ENCODE data around the gene SASH3.

The SASH3 gene

DNA sequence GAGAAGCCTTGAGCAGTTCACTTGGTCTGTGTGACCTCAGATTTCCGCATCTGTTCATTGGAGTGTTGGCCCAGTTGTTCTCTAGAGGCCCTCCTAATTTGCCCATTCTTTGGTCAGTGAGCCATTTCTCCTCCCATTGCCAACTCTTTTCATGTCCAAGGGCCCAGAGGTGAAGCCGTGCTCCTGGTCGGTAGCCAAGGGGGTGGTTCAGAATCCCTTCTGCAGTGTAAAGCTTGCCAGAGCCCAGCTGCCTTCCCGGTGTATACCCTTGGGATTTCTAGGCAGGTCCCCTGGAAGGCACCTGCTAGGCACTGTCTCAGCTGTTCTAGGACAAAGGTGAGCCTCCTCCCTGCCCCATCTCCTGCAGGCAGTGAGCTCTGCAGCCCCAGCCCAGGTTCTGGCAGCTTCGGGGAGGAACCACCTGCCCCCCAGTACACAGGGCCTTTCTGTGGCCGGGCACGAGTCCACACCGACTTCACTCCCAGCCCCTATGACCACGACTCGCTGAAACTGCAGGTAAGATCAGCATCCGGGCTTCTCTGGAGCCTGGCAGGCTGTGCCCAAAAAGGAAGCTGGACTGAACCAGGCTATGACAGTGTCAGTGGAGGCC, 12.3 kb downstream of the SASH3 start:
- H3K4me1 ChIP-seq (ENCODE audit: insufficient read depth, insufficient read length) = no peaks in the 10 kb centered on the region
- no peaks in the 10 kb centered on the region for H3K27me3 ChIP-seq (ENCODE audit: insufficient read depth, insufficient read length)
- no peaks in the 10 kb centered on the region for H3K9me3 ChIP-seq (ENCODE audit: insufficient read depth, low read length)
- H3K4me3 ChIP-seq (ENCODE audit: insufficient read length, low read depth) = no peak overlapping the region
- H3K9ac ChIP-seq (ENCODE audit: insufficient read length, low read depth) = no peak overlapping the region
- H3K36me3 ChIP-seq (ENCODE audit: insufficient read depth, insufficient read length, low read length) = no peaks in the 10 kb centered on the region
- TF ChIP-seq SUZ12 (IDR thresholded peaks at IDR 0.05; ENCODE audit: extremely low read depth, insufficient read depth, insufficient read length) (no peak), ZNF274 (IDR thresholded peaks at IDR 0.05; ENCODE audit: low read depth, low read length) (no peak), YY1 (IDR thresholded peaks at IDR 0.05; ENCODE audit: insufficient read depth, insufficient read length) (no peak)
- no peak for DNase-seq (ENCODE audit: low read depth, low spot score)

DNA sequence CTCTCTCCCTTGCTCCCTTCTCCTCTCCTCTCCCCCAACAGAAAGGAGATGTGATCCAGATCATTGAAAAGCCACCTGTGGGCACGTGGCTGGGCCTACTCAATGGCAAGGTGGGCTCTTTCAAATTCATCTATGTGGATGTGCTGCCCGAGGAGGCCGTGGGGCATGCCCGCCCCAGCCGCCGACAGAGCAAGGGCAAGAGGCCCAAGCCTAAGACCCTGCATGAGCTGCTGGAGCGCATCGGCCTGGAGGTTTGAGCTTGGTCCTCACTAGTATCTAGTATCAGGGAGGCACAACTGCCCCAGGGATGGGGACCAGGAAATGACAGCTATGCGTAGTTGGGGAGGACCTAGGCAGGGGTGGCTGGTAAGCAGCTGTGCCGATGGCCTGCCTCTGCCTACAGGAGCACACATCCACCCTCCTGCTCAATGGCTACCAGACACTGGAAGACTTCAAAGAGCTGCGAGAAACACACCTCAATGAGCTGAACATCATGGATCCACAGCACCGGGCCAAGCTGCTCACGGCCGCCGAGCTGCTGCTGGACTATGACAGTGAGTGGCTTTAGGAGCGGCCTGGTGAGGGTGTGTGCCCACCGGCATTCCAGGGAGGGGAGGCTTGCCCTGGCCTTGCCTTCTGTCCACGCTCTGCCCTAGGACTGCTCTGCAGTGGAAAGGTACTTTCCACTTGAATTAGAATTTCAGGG, 13.0 kb downstream of the SASH3 start:
- TF ChIP-seq ZNF274 (IDR thresholded peaks at IDR 0.05; ENCODE audit: low read depth, low read length) = no peak
- no peak for TF ChIP-seq YY1 (IDR thresholded peaks at IDR 0.05; ENCODE audit: insufficient read depth, insufficient read length)
- H3K36me3 ChIP-seq (ENCODE audit: insufficient read depth, insufficient read length, low read length) = no peaks in the 10 kb centered on the region

DNA sequence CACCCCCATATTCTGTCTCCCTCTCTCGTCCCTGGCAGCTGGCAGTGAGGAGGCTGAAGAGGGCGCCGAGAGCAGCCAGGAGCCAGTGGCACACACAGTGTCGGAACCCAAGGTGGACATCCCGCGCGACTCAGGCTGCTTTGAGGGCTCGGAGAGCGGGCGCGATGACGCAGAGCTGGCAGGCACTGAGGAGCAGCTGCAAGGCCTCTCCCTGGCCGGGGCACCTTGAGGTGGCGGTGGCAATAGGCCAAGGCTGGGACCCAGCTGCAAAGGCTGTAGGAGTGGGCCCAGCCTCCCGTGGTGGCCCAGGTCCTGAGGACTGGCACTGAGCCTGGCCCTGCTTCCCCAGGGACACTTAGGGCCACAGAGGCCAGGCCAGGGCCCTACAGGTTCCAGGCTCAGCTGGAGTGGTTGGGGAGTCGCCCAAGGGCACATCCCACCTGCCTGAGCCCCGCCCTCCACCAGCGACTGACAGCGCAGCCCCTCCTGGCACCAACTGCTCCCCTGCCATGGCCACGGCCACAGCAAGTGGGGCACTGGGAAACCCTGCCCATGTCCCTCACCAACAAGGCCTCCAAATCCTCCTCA, 13.9 kb downstream of the SASH3 start:
- peaks cover 3% of the 10 kb centered on the region; the same call in 1 of the 2 replicates for H3K9me3 ChIP-seq (ENCODE audit: insufficient read depth, low read length)
- H3K27me3 ChIP-seq (ENCODE audit: insufficient read depth, insufficient read length) = no peaks in the 10 kb centered on the region
- H3K4me3 ChIP-seq (ENCODE audit: insufficient read length, low read depth) = no peak overlapping the region
- H3K4me1 ChIP-seq (ENCODE audit: insufficient read depth, insufficient read length) = no peaks in the 10 kb centered on the region
- DNase-seq (ENCODE audit: low read depth, low spot score) = no peak
- no peaks in the 10 kb centered on the region for H3K36me3 ChIP-seq (ENCODE audit: insufficient read depth, insufficient read length, low read length)
- no peak overlapping the region for H3K9ac ChIP-seq (ENCODE audit: insufficient read length, low read depth)
- TF ChIP-seq ZNF274 (IDR thresholded peaks at IDR 0.05; ENCODE audit: low read depth, low read length) (no peak), YY1 (IDR thresholded peaks at IDR 0.05; ENCODE audit: insufficient read depth, insufficient read length) (no peak), SUZ12 (IDR thresholded peaks at IDR 0.05; ENCODE audit: extremely low read depth, insufficient read depth, insufficient read length) (no peak)

More for the DNA sequence above, 13.0 kb downstream of the SASH3 start:
- H3K9ac ChIP-seq (ENCODE audit: insufficient read length, low read depth) = no peak overlapping the region
- no peak overlapping the region for H3K4me3 ChIP-seq (ENCODE audit: insufficient read length, low read depth)
- H3K27me3 ChIP-seq (ENCODE audit: insufficient read depth, insufficient read length) = no peaks in the 10 kb centered on the region
- no peaks in the 10 kb centered on the region for H3K4me1 ChIP-seq (ENCODE audit: insufficient read depth, insufficient read length)
- no peak for DNase-seq (ENCODE audit: low read depth, low spot score)
- H3K9me3 ChIP-seq (ENCODE audit: insufficient read depth, low read length) = peaks cover 3% of the 10 kb centered on the region; the same call in 1 of the 2 replicates

DNA sequence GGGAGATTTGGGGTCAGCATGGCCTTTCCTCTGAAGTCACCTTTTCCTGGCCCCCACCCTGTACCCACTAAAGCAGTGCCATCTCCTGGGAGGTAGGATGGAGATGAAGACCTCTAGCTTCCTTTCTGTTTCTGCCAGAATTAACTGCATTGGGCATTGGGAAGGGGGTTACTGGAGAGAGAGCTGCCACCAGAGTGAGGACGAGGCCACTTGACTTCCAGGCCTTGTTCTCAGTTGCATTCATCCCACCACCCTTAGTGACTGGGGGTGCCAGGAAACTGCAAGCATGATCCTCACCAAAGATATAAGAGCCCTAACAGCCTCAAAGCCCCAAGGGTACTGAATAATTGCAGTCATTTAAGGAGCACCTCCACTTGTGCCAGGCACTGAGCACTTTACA, 15.8 kb downstream of the SASH3 start:
- no peak overlapping the region for H3K9ac ChIP-seq (ENCODE audit: insufficient read length, low read depth)
- no peak for TF ChIP-seq SUZ12 (IDR thresholded peaks at IDR 0.05; ENCODE audit: extremely low read depth, insufficient read depth, insufficient read length)
- TF ChIP-seq ZNF274 (IDR thresholded peaks at IDR 0.05; ENCODE audit: low read depth, low read length) = no peak
- TF ChIP-seq YY1 (IDR thresholded peaks at IDR 0.05; ENCODE audit: insufficient read depth, insufficient read length) = no peak
- DNase-seq (ENCODE audit: low read depth, low spot score) = no peak
- no peak overlapping the region for H3K4me3 ChIP-seq (ENCODE audit: insufficient read length, low read depth)
- H3K9me3 ChIP-seq (ENCODE audit: insufficient read depth, low read length) = peaks cover 3% of the 10 kb centered on the region; the same call in 1 of the 2 replicates
- H3K27me3 ChIP-seq (ENCODE audit: insufficient read depth, insufficient read length) = no peaks in the 10 kb centered on the region
- H3K36me3 ChIP-seq (ENCODE audit: insufficient read depth, insufficient read length, low read length) = no peaks in the 10 kb centered on the region
- H3K4me1 ChIP-seq (ENCODE audit: insufficient read depth, insufficient read length) = no peaks in the 10 kb centered on the region

DNA sequence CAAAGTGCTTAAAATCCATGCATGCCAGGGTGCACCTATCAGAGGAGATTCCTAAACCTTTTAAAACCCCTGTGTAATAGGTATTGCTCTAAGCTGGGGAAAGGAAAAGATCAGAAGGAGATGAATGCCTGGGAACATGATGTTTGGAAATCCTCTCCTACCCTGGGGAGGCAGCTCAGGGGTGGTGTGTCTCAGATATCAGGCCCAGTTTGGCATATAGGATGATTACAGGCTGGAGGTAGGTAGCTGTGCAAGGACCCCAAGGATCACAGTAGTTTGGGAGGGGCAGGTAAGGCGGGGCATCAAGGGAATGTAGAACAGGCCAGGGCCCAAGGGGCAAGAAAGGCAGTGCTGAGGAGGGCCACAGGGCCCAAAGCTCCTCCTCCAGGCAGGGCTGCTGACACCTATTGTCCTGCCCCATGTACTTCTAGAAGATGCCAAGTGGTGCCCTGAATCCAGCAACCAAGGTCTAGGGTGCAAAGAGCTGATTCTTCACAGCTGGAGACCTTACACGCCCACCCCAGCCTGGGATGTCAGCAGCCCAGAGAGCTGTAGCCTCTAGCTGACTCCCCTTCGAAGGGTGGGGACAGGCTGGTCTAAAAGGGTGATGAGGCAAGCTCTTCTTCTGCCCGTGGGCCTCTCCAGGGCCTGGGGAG, 17.6 kb downstream of the SASH3 start:
- no peaks in the 10 kb centered on the region for H3K4me1 ChIP-seq (ENCODE audit: insufficient read depth, insufficient read length)
- H3K36me3 ChIP-seq (ENCODE audit: insufficient read depth, insufficient read length, low read length) = no peaks in the 10 kb centered on the region
- no peak overlapping the region for H3K4me3 ChIP-seq (ENCODE audit: insufficient read length, low read depth)
- no peak overlapping the region for H3K9ac ChIP-seq (ENCODE audit: insufficient read length, low read depth)
- H3K9me3 ChIP-seq (ENCODE audit: insufficient read depth, low read length) = peaks cover 3% of the 10 kb centered on the region; the same call in 1 of the 2 replicates
- no peaks in the 10 kb centered on the region for H3K27me3 ChIP-seq (ENCODE audit: insufficient read depth, insufficient read length)
- TF ChIP-seq SUZ12 (IDR thresholded peaks at IDR 0.05; ENCODE audit: extremely low read depth, insufficient read depth, insufficient read length) (no peak), ZNF274 (IDR thresholded peaks at IDR 0.05; ENCODE audit: low read depth, low read length) (no peak), YY1 (IDR thresholded peaks at IDR 0.05; ENCODE audit: insufficient read depth, insufficient read length) (no peak)
- no peak for DNase-seq (ENCODE audit: low read depth, low spot score)

DNA sequence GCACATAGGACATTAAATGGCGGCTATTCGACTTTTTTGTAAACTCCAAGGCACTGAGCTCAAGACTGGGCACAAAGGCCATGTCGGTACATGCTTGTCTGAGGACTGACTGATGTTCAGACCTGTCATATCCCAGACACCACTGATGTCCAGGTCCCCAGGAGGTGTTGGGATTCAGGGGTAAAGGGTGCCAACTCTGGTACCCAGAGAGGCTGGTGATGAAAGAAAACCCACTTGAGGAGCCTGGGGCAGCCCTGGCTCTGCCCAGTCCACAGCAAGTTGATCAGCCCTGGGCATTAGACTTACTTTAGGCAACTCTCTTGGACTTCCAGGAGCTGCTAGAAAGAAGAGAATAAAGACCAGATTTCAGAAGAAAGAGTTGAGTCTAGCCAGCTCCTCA, 18.7 kb downstream of the SASH3 start:
- H3K4me3 ChIP-seq (ENCODE audit: insufficient read length, low read depth) = no peak overlapping the region
- peaks cover under 1% of the 10 kb centered on the region for H3K36me3 ChIP-seq (ENCODE audit: insufficient read depth, insufficient read length, low read length)
- TF ChIP-seq YY1 (IDR thresholded peaks at IDR 0.05; ENCODE audit: insufficient read depth, insufficient read length) = no peak
- no peak for TF ChIP-seq SUZ12 (IDR thresholded peaks at IDR 0.05; ENCODE audit: extremely low read depth, insufficient read depth, insufficient read length)
- no peak for TF ChIP-seq ZNF274 (IDR thresholded peaks at IDR 0.05; ENCODE audit: low read depth, low read length)
- H3K9me3 ChIP-seq (ENCODE audit: insufficient read depth, low read length) = peaks cover 3% of the 10 kb centered on the region; the same call in 1 of the 2 replicates
- no peak overlapping the region for H3K9ac ChIP-seq (ENCODE audit: insufficient read length, low read depth)
- no peak for DNase-seq (ENCODE audit: low read depth, low spot score)
- no peaks in the 10 kb centered on the region for H3K27me3 ChIP-seq (ENCODE audit: insufficient read depth, insufficient read length)
- H3K4me1 ChIP-seq (ENCODE audit: insufficient read depth, insufficient read length) = no peaks in the 10 kb centered on the region

DNA sequence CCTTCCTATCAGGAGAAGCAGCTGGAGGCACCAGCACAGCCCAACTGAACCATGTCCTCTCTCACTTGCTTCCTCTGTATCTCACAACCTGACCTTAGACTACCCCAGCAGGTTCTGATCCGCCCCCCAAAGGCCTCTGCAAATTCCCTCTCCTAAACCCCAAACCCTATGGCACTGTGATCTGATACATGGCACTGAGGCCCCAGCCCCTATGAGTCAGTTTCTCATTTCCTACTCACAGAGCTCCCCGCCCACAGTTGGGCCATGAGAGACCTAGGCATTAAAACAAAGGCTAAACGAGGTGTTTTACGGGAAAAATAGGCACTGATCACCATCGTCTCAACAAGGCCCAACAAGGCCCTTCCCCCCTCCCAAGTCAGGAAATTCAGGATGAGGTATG, 19.1 kb downstream of the SASH3 start:
- Histone ChIP-seq H3K9me3 (ENCODE audit: insufficient read depth, low read length) (peaks cover 3% of the 10 kb centered on the region; the same call in 1 of the 2 replicates), H3K27me3 (ENCODE audit: insufficient read depth, insufficient read length) (no peaks in the 10 kb centered on the region), H3K9ac (ENCODE audit: insufficient read length, low read depth) (no peak overlapping the region), H3K4me1 (ENCODE audit: insufficient read depth, insufficient read length) (no peaks in the 10 kb centered on the region), H3K4me3 (ENCODE audit: insufficient read length, low read depth) (no peak overlapping the region), H3K36me3 (ENCODE audit: insufficient read depth, insufficient read length, low read length) (peaks cover 2% of the 10 kb centered on the region)
- no peak for DNase-seq (ENCODE audit: low read depth, low spot score)
- no peak for TF ChIP-seq ZNF274 (IDR thresholded peaks at IDR 0.05; ENCODE audit: low read depth, low read length)
- no peak for TF ChIP-seq YY1 (IDR thresholded peaks at IDR 0.05; ENCODE audit: insufficient read depth, insufficient read length)
- no peak for TF ChIP-seq SUZ12 (IDR thresholded peaks at IDR 0.05; ENCODE audit: extremely low read depth, insufficient read depth, insufficient read length)

Data from NT2/D1 (cell line).